GM18858 (cell line): Measurements from ENCODE around the gene RLF.
"Not testable (repeated sequence)": the region's sequence is repeated elsewhere in the genome, so short reads cannot be mapped to it uniquely, and the experiment has no call there.

Experiments used
- ATAC-seq: cut with Tn5 transposase; IDR thresholded peaks from one replicate; pipeline ENCODE4 v1.9.1; 2021; ENCODE audit not compliant: unreplicated experiment

RLF gene

DNA sequence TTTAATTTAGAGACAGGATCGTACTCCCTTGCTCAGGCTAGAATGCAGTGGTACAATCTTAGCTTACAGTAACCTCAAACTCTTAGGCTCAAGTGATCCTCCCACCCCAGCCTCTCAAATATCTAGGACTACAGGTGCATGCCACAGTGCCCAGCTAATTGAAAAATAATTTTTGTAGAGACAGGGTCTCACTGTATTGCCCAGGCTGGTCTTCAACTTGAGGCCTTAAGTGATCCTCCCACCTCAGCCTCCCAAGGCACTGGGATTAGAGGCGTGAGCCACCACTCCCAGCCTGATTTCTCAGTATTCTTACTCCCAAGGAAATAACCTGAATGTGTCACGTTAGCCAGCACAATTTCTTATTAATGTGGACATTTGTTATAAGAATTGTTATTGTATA is 9.8 kb downstream of the RLF start:
- ATAC-seq = no peak

DNA sequence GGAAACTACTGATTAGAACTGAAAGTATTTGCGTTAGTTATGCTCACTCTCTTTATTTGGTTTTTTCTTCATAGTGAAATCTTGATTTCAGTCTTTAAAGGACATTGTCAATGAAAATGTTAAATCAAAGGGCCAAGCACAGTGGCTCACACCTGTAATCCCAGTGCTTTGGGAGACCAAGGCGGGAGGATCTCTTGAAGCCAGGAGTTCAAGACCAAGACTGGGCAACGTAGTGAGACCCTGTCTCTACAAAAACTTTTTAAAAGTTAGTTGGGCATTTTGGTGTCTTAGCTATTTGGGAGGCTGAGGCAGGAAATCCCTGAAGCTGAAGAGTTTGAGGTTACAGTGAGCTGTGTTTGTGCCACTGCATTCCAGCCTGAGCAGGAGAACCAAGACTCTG is 13.6 kb downstream of the RLF start:
- no peak for ATAC-seq

DNA sequence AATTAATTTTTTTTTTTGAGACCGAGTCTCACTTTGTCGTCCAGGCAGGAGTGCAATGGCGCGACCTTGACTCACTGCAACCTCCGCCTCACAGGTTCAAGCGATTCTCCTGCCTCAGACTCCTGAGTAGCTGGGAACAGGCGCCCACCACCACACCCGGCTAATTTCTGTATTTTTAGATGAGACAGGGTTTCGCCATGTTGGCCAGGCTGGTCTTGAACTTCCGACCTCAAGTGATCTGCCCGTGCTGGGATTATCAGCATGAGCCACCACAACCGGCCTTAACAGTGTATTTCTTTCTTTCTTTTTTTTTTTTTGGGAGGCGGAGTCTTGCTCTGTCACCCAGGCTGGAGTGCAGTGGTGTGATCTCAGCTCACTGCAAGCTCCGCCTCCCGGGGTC is 15.8 kb downstream of the RLF start:
- ATAC-seq = not testable (repeated sequence)

DNA sequence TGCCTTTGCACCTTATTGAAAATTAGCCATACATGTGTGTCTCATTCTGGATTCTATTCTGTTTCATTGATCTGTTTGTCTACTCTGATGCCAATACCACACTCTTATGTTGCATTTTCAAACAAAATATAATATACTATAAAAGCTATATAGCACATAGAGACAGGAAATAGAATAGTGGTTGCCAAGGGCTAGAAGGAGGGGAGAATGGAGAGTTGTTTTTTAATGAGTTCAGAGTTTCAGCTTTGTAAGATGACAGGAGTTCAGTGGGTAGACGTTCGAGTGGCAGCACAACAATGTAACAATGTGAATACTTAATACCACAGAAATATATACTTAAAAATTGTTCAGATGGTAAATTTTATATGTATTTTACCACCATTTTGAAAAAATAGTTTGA is 17.0 kb downstream of the RLF start:
- no peak for ATAC-seq

DNA sequence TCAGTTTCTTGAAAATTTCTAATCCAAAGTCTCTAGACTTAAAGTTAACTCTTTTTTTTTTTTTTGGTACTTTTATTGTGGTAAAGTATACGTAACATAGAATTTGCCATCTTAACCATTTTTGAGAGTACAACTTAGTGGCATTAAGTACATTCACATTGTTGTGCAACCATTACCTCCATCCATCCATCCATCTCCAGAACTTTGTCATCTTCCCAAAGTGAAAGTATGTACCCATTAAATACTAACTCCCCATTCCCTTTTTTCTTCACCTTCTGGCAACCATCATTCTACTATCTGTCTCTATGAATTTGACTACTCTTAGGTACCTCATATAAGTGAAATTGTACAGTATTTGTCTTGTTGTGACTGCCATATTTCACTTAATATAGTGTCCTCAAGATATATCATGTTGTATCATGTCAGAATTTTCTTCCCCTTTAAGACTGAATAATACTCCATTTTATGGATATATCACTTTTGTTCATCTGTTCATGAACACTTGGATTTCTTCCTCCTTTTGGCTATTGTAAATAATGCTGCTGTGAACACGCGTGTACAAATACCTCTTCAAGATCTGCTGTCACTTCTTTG is 18.4 kb downstream of the RLF start:
- ATAC-seq = no peak

DNA sequence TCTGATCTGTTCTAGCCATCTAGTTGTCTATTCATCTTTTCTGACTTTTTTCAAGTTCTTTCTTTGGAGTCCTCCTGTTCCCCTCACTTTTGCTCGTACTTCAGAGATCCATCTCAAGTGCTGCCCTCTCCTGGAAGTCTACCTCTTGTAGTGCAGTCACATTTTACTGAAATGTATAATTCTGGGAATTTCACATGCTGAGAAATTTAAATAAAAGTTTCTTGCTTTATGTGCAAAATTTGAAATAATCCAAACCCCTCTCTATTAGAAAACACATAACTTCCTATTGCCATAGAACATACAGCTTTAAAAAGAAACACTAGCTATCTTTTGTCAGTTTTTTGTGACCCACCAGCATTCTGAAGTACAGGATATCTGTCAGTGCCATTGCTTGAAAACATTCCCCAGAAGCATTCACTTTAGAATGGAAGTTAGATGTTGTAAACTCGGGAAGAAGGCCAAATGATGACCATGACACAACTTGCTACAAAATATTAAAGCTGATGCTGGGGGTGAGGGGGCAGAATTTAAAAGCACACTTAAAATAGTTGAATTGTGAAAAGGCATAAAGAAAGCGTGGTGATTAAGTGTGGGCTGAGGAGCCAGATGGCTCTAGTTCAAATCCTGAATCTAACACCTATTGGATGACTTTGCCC is 22.0 kb downstream of the RLF start:
- no peak for ATAC-seq

DNA sequence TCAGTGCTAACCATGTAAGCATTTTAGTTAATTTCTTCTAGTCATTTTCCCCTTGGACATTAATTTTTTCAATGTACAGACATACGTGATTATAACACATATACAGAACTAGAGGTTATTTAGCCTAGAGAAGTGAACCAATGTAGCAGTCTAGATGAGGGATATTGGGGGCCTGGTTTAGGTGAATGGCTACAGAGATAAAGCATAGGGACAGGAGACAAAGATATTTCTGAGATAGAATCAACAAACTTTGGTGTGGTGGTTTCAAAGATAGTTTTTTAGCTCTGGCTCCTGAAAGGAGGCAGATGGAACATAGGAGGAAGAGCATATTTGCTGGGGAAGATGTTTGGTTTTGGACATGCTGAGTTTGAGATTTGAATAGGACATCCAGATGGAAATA is 23.0 kb downstream of the RLF start:
- no peak for ATAC-seq

DNA sequence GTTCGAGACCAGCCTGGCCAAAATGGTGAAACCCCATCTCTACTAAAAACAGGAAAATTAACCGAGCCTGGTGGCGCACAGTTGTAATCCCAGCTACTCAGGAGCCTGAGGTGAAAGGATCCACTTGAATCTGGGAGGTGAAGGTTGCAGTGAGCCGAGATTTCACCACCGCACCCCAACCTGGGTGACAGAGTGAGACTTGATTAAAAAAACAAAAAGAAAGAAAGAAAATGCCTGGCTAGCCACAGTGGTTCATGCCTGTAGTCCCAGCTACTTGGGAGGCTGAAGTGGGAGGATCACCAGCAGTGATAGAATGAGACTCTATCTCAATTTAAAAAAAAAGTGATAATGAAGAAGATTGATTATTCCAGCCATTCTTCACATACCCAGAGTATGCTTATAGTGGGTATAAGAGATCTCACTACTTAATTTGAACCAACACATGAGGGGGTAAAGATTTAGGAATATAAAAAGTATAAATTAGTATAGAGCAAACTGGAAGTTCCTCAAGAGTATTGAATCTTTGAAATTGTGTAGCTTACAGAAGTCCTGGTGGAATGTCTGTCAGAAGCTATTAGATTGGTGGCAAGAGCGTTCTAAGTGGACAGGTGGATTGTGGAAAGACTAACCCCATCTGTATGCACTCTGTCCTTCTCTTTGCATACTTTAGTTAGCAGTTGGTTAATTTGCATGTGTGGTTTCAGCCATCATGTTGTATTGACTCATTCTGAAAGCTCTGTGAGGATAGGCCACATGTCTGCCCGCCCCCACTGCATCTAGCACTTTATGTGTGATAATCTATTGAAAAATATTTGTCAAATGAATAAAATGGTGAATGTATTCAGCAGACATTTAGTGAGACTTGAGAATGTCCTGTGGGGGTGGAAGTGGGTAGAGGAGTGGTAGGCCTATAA is 25.0 kb downstream of the RLF start:
- ATAC-seq = peak; percentile 89

DNA sequence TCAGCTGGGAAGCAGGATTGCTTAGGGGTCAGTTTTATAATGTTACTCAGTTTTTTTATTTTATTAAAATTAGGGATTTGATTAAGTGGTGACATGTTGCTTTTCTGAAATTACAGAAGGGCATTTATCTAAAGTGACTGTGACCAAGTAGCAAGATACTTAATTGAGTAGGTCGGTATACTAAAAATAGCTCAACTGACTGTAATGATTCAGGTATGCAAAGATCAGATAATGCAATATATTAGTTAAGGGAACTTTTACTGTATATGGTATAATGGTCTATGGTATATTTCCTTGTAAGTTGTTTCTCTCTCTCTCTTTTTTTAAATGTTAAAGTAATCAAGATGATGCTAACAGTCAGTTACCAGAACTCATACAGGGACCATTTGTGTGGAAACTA is 26.2 kb downstream of the RLF start:
- ATAC-seq = no peak

DNA sequence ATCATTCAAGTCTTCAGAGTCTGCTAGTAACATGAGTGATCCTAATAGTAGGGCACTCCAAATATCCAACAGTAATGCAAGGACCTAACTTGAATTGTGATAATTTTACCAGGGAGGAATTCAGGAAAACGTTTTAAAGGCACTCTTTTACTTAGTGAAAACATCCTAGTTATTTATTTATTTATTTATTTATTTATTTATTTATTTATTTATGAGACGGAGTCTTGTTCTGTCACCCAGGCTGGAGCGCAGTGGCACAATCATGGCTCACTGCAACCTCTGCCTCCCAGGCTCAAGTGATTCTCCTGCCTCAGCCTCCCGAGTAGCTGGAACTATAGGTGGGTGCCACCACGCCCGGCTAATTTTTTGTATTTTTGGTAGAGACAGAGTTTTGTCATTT is 33.5 kb downstream of the RLF start:
- not testable (repeated sequence) for ATAC-seq

DNA sequence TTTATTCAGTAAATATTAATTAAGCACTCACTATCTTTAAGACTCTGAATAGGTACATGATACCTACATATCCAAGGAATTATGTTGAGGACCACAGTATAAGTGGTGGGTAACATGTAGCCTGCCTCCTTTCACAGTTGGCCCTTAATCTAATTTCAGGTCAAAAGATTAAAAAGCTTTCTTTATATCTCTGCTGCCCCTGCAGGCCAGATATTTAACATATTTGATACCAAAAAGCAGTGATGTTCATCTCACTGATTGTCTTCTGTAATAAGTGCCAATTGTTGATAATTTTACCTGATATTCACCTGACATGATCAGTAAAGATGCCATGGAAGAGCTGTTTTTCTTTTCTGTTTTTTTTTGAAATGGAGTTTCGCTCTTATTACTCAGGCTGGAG is 36.5 kb downstream of the RLF start:
- no peak for ATAC-seq

DNA sequence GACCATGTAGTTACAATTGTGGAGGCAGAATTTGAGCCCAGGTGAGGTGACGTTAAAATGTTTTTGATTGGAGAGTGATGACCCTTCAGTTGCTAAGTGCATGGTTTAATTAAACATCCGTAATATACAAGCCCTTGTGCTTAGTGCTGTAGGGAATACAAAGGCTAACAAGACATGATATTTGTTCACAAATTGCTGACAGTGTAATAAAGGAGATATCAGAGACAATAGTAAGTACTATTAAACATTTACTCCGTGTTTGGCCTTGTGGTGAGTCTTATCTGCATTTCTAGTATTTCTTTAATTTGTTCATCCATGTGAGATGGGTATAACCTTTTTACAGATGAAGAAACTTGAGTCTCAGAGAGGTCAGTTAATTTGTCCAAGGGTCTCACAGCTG is 37.9 kb downstream of the RLF start:
- ATAC-seq = no peak

DNA sequence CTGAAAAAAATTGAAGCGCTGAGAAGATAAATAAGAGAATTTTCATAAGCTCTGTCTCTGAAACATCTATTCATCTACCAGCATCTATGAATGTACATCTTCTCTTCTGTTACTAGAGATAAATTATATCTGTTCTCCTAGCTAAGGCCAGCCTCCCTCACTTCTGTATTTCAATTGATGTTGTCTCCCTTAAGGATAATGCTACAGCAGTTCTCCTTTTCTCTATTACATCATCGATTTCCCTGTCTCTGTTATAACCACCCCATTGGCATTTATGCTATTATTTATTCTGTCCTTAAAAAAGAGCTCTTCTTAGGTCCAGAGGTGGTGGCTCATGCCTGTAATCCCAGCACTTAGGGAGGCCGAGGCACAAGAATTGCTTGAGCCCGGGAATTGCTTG is 43.7 kb downstream of the RLF start:
- no peak for ATAC-seq

DNA sequence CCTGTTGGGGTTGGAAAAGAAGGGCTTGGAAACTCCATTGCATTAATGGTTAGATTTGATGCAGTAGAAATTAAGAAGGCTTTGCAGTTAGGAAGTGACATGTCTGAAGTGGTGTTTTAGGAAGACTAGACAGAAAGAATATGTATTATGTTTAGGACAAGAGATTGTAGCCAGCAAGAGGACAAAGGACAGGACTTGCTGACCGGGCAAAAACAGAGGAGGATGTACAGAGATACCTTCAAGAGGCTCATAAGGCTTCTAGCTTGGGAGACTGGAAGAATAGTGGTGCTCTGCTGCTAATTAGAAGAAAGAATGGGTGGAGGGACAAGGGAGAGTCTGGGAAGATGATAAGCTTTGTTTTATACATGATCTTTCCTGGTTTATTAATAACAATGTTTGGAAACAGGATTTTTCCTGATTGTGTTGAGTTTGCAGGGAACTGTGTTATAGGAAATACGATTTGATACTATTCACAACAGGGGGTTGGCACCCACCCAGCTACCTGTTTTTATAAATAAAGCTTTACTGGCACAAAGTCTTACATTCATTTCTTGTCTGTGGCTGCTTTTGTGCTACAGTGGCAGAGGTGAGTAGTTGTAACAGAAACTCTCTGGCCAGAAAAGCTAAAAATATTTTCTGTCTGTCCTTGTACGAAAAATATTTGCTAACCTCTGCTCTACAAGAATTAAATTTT is 49.5 kb downstream of the RLF start:
- no peak for ATAC-seq

DNA sequence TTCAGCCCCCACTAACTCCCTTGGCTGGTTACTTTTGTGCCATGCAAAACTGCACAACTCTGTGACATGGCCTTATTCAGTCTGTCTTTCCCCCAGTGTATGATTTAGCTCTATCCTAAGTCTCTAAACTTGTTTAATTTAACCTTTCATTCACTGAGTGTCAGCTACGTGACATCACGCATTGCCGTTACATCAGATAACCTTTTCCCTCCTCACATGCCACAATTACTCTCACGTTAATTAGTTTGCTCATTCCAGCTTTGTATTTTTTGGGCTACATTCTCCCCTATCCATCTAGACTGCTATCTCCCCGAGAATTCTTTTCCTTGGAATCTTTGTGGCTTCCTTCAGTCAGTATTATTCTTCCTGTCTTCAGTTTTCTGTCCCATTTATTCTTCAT is 57.1 kb downstream of the RLF start:
- ATAC-seq = no peak

DNA sequence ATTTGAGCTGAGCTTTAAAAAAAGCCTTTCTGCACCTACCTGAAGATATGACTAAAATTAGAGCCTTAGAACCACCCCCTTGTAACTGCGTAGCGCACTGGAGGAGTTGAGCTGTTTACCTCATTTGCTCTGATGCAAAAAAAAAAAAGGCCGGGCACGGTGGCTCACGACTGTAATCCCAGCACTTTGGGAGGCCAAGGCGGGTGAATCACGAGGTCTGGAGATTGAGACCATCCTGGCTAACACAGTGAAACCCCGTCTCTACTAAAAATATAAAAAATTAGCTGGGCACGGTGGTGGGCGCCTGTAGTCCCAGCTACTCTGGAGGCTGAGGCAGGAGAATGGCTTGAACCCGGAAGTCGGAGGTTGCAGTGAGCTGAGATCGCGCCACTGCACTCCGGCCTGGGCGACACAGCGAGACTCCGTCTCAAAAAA is 60.3 kb downstream of the RLF start:
- not testable (repeated sequence) for ATAC-seq

DNA sequence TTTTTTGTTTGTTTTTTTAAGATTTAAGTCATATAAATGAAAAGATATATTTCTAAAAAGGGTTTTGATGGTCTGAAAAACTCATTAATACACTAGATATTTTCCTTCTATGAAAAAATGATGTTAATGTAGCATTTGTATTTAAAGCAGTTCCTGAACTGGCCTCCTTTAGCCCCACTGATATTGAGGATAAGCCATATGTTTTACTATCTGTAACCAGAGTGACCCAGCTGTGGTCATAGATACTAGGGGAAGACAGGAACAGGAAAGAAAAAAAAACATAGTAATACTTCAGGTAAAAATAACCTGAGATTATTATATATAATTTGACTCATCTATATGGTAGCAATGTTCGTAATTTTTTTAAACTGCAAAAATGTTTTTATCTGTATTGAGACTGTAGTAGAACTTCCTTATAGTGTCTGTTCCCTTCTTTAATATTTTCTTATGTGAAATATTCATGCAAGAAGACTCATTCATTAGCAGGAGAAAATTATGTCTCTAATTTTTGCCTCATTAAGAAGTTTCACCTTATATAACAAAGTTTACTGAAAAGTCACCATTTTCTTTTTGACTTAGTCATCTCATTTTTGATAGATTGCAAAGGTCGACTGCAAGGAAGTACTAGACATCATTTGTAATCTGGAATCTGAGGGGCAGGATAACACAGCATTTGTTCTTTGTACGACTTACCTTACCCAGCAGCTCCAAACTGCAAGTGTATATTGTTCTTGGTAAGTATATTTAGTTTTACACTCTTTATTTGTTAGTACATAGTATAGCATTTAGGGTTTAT is 61.0 kb downstream of the RLF start:
- ATAC-seq = no peak

DNA sequence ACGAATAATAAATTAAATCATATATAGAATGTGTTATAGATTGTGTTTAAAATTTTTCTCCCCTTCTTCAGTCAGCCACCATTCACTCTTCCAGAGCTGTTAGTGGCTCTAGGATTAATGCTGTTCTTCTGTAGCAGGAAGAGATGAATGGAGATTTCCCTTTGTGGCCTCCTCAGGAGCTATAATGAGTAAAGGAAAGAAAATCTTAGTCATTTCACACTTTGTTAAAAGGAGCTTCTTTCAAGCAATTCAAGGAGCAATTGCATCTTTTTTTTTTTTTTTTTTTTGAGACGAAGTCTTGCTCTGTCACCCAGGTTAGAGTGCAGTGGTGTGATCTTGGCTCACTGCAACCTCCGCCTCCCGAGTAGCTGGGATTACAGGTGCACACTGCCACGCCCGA is 62.9 kb downstream of the RLF start:
- ATAC-seq = no peak

DNA sequence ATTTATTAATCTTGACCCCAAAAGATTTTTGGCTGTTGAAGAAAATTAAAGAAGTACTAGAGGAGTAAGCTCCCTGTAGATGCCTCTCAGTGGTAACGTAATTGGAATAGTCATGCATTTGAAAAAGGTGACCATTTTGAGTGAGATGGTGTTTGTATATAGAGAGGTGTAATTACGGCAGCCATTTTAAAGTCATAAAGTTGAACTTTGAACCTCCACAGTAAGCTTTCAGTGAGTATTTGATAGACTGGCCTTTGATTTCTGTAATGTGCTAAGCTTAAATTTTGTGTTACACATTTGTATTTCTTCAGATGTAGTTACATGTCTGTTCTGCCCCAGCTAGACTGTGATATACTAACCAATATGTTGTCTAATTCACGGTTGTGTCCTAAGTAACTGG is 65.0 kb downstream of the RLF start:
- no peak for ATAC-seq

DNA sequence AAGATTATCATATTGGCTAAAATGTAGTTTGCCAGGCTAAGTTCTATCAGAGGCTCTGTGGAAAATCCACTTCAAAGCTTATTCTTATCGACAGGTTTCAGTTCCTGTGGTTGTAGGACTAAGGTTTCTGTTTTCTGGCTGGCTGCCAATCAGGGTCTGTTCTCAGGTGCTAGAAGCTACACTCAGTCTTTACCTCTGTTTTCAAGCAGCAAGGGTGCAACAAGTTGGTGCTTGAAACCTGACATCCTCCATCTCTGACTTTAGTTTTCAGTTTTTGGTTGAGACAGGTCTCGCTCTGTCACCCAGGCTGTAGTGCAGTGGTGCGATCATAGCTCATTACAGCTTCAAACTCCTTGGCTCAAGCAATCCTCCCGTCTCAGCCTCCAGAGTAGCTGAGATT is 71.3 kb downstream of the RLF start:
- ATAC-seq = peak; percentile 89

DNA sequence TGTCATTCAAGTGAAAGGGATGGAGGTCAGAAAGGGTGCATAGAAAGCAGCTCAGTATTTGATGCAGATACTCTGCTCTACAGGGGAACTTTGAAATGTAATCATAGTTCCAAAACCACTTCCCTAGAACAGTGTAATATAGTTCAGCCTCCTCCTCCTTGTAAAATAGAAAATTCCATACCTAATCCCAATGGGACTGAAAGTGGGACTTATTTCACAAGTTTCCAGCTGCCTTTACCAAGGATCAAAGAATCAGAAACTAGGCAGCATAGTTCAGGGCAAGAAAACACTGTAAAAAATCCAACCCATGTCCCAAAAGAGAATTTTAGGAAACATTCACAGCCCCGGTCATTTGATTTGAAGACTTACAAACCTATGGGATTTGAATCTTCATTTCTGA is 78.4 kb downstream of the RLF start:
- ATAC-seq = no peak
